Stimulated activated CD8-positive, alpha-beta memory T cell treated with anti-CD3 and anti-CD28 coated beads, Interleukin-7, amount 100 ng/mL, for 1 hour (primary cell): Measurements from ENCODE around the gene RBM38.
"Not testable (repeated sequence)": the region's sequence is repeated elsewhere in the genome, so short reads cannot be mapped to it uniquely, and the experiment has no call there.

Source experiments
- DNase-seq, 2 donors: peaks; one replicate each; pipeline ENCODE4 v3.0.0-alpha.2; 2020; ENCODE audit warnings: low read depth in 2 of 2

RBM38 gene

GRCh38 chr20:57419479-57419878, 28.3 kb downstream of the RBM38 start:
- DNase-seq: not testable (repeated sequence)

DNA sequence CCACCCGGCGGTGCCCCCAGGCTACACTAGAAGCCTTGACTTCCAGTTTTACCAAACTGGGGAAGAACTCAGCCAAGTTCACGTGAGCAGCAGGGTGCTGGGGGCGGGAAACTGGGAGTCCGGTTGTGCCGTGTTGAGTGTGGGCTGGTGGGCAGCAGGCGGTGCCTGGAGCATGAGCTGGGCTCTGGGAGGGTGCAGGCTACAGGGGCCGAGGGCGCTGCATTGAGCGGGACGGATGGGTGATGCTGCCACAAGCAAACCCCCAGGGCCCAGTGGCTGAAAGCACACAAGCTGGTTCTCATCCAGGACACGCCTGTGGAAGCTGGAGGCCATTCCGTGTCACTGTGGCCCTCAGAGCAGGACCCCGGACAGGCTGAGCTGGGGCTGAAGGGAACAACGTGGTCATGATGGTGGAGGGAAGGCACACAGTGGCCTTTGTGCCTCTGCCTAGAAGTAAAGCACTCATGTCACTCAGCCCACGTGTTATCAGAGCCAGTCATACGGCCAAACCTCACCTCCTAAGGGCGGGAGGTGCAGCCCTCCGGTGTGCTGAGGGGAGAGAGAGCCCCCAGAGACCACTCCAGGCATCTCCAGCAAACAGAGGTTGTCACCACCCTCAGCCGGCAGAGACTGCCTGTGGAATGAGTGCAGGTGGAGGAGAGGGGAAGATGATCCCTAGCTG, 29.5 kb downstream of the RBM38 start:
- no peak for DNase-seq

- DNase-seq: no peak
Observed at GRCh38 chr20:57421253-57422220, 30.3 kb downstream of the RBM38 start.

GRCh38 chr20:57422254-57422653, 31.1 kb downstream of the RBM38 start:
- DNase-seq: no peak

GRCh38 chr20:57425150-57426013, 34.2 kb downstream of the RBM38 start:
- DNase-seq: no peak

GRCh38 chr20:57426271-57426689, 35.1 kb downstream of the RBM38 start:
- DNase-seq: no peak

GRCh38 chr20:57426831-57427230, 35.6 kb downstream of the RBM38 start:
- no peak for DNase-seq

- DNase-seq: no peak
Observed at GRCh38 chr20:57428324-57429158, 37.3 kb downstream of the RBM38 start.

- no peak for DNase-seq
Observed at GRCh38 chr20:57429159-57429496, 37.9 kb downstream of the RBM38 start.

DNA sequence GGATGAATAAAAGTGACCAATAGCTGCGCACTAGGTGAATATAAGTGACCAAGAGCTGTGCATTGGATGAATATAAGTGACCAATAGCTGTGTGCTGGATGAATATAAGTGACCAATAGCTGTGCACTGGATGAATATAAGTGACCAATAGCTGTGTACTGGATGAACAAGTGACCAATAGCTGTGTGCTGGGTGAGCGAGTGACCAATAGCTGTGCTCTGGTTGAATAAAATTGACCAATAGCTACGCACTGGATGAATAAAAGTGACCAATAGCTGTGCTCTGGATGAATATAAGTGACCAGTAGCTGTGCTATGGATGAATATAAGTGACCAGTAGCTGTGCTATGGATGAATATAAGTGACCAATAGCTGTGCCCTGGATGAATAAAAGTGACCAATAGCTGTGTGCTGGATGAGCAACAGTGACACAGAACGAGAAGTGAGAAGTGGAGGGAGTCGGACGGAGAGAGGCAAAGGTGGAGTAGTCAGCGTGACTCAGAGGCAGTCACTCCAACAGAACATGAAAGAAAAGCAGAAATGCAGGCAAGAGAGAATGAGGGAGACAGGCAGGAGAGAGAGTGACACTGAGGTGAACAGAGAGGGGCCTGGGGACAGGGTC, 38.5 kb downstream of the RBM38 start:
- DNase-seq: no peak

DNA sequence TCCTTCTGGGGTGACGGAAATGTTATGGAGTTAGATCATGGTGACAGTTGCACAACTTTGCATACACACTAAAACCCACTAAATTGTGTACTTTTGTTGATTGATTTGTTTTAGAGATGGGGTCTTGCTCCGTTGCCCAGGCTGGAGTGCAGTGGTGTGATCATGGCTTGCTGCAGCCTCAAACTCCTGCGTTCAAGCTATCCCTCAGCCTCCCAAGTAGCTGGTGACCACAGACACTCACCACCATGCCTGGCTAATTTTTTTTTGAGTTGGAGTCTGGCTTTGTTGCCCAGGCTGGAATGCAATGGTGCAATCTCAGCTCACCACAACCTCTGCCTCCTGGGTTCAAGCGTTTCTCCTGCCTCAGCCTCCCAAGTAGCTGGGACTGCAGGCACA, 39.0 kb downstream of the RBM38 start:
- not testable (repeated sequence) for DNase-seq

GRCh38 chr20:57431539-57431835, 40.3 kb downstream of the RBM38 start:
- DNase-seq: no peak

- DNase-seq: no peak
Observed at GRCh38 chr20:57432480-57432861, 41.3 kb downstream of the RBM38 start.

DNA sequence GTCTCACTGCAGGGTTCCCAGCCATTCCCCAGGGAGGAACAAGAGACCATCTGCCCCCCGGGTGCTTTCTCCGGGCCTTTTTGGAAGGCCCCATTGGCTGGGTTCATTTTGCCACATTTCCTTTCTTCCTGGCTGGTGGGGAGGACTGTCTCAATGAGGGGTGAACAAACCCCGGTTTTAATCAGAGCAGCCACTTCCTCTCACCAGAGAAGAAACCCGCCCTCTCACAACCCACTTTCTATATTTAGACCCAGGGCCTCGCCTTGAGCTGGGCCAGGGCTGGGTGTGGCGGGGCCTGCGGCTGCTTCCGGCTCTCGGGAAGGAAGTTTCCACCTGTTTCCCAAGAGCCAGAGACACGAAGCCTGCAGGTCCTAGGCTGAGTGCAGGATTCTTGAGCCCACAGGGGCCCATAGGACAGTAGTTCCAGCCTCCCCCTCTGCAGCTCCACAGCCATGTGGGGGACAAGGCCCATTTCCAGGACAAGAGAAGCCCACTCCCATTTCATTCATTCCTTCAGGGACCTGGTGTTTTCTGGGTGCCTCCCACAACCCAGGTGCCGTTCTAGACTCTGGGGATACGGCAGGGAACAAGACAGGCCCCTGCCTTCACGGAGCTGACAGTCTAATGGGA, 41.8 kb downstream of the RBM38 start:
- DNase-seq: peak; percentile 31 to 32

DNA sequence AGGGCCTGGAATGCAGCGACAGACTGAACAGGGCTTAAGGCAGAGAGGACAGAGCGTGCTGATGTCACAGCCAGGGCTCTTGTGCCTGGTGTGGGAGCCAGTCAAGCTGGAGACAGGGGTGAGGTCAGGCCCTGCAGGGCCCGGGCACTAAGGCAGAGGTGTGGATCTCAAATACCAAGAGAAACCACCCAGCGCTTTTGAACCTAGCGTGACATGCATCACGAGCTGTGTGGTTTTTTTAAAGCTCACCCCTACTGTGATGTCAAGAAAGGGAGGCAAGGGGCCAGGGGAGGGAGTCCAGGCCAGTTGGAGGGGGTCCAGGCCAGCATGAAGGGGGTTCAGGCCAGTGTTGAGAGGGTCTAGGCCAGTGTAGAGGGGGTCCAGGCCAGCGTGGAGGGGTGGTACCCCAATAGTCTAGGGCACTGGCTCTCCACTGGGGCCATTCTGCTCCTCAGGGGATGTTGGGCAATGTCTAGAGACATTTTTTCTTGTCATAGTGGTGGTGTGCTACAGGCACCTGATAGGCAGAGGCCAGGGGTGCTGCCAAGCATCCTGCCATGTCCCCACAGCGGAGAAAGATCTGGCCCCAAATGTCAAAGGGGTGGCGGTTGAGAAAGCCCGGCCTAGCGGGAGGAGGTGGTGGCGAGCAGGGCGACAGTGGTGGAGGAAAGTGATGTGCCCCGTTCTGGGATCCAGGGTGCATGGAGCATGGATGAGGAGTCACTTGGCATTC, 42.6 kb downstream of the RBM38 start:
- no peak for DNase-seq

DNA sequence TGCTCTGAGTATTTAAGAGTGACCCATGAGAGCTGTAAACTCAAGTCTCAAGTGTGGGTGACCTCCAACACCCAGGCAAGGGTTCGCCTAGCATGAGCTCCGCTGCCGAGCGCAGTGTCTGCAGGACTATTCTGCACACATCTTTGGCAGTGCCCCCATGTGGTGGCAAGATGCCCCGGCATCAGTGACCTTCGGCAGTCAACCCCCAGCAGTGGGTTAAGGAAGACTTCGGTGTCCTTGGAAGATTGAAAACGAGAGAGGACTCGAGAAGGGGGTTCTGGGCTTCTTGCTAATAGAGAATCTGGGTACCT, 43.1 kb downstream of the RBM38 start:
- DNase-seq: no peak

DNA sequence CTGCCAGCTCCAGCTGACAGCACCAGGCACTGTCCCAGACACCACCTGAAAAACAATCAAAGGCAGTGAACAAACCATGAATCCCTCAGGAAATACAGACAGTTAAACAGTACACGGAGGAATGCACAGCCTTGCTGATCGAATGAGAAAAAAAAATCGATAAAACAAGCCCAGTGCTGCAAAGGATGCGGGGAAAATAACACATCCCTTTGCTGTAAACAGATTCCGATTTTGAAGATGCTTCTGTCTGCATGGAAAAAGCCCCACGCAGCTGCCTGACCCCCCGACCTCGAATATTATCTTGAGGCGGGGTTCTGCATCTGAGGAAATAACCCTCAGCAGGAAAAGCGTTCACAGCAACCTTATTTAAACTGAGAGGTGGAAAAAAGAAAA, 43.9 kb downstream of the RBM38 start:
- DNase-seq: no peak

- no peak for DNase-seq
Observed at GRCh38 chr20:57435498-57436222, 44.5 kb downstream of the RBM38 start.

DNA sequence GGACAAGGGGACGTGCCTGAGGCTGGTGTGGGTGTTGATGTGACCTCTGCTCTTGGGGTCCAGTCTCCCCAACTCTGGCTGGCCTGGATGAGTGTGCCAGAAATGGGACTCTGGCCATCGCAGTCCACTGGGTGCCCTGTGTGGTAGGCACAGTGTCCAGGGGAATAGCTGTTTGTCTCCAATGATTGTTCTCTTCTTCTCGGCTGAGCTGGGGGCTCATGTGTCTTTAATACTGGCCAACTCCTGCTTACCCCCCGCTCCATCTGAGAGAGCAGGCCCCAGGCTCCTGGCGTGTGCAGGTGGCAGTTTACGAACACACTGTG, 45.0 kb downstream of the RBM38 start:
- no peak for DNase-seq

DNA sequence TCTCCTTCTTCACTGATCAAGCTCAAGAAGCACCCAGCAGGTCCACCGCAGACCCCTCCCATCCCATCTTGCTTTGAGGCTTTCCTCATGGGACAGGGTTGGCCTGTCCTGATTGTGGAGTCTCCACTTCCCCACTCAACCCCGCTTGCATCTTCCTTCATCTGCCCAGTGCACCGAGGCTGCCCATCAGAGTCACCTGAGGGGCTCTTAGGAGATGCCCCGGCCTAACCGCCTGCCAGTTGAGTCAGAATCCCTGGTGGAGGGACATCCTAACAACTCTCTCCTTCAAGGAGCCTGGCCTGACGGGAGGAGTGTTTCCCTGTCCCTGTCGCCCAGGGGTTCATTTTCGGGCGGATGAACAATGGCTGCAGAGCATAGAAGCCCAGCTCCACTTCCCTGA, 46.1 kb downstream of the RBM38 start:
- no peak for DNase-seq
